Measurements from ENCODE around the gene ALG2.

DNA sequence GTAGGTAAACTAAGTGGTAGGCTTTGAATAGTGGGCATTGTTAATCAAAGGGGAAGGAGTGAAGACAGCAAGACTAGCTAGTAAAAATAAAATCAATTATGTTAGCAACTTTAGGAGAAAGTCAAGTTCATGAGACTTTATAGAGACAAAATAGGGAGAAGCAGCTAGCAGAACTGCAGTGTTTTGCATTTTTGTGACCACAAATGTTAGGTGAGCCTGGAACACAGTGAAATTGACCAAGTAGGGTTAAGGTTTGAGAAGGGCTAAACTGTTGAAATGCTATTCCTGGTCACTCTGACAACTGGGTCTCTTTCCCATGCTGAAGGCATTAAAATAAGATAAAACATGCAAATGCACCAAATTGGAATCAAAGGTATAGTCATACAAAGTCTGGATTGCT, 13.3 kb upstream of the ALG2 start:
- TF ChIP-seq SP1 (IDR thresholded peaks at IDR 0.05) (no peak), TAF1 (conservative IDR thresholded peaks at IDR 0.05) (no peak), YY1 (IDR thresholded peaks at IDR 0.05) (no peak), RAD21 (IDR thresholded peaks at IDR 0.05) (no peak), JUND (IDR thresholded peaks at IDR 0.05) (no peak), RXRA (IDR thresholded peaks at IDR 0.05) (no peak)
- TF ChIP-seq, protein P1, sequence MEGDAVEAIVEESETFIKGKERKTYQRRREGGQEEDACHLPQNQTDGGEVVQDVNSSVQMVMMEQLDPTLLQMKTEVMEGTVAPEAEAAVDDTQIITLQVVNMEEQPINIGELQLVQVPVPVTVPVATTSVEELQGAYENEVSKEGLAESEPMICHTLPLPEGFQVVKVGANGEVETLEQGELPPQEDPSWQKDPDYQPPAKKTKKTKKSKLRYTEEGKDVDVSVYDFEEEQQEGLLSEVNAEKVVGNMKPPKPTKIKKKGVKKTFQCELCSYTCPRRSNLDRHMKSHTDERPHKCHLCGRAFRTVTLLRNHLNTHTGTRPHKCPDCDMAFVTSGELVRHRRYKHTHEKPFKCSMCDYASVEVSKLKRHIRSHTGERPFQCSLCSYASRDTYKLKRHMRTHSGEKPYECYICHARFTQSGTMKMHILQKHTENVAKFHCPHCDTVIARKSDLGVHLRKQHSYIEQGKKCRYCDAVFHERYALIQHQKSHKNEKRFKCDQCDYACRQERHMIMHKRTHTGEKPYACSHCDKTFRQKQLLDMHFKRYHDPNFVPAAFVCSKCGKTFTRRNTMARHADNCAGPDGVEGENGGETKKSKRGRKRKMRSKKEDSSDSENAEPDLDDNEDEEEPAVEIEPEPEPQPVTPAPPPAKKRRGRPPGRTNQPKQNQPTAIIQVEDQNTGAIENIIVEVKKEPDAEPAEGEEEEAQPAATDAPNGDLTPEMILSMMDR (IDR thresholded peaks at IDR 0.05; ENCODE audit: low read depth, low read length, missing input control): no peak
- TF ChIP-seq, protein P2, sequence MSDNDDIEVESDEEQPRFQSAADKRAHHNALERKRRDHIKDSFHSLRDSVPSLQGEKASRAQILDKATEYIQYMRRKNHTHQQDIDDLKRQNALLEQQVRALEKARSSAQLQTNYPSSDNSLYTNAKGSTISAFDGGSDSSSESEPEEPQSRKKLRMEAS (IDR thresholded peaks at IDR 0.05): no peak
- TF ChIP-seq, protein P3, sequence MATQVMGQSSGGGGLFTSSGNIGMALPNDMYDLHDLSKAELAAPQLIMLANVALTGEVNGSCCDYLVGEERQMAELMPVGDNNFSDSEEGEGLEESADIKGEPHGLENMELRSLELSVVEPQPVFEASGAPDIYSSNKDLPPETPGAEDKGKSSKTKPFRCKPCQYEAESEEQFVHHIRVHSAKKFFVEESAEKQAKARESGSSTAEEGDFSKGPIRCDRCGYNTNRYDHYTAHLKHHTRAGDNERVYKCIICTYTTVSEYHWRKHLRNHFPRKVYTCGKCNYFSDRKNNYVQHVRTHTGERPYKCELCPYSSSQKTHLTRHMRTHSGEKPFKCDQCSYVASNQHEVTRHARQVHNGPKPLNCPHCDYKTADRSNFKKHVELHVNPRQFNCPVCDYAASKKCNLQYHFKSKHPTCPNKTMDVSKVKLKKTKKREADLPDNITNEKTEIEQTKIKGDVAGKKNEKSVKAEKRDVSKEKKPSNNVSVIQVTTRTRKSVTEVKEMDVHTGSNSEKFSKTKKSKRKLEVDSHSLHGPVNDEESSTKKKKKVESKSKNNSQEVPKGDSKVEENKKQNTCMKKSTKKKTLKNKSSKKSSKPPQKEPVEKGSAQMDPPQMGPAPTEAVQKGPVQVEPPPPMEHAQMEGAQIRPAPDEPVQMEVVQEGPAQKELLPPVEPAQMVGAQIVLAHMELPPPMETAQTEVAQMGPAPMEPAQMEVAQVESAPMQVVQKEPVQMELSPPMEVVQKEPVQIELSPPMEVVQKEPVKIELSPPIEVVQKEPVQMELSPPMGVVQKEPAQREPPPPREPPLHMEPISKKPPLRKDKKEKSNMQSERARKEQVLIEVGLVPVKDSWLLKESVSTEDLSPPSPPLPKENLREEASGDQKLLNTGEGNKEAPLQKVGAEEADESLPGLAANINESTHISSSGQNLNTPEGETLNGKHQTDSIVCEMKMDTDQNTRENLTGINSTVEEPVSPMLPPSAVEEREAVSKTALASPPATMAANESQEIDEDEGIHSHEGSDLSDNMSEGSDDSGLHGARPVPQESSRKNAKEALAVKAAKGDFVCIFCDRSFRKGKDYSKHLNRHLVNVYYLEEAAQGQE (IDR thresholded peaks at IDR 0.05): no peak

Measured in liver (tissue), 3 donors.